ENCODE measurements around the gene LHX4. TPM values are rescaled to one million over a fixed set of nuclear protein-coding genes. Genes with fewer than 3 reads are reported as not detected.

LHX4 gene
- total RNA-seq, 1 experiment from 2014 or later = 4.2 TPM

GRCh38 chr1:180269645-180270529, 39.8 kb downstream of the LHX4 start:
- Histone ChIP-seq H3K9me3 (replicated peaks) (no peaks in the 10 kb centered on the region), H3K4me1 (peaks cover 52% of the 10 kb centered on the region), H3K36me3 (0 out of 2 replicates have a peak, but pooled peaks cover 4% of the 10 kb centered on the region), H3K4me3 (no peak overlapping the region), H3K27ac (peak overlapping the region; percentile 81), H3K27me3 (no peaks in the 10 kb centered on the region)
- DNase-seq = peak; percentile 61 to 72

DNA sequence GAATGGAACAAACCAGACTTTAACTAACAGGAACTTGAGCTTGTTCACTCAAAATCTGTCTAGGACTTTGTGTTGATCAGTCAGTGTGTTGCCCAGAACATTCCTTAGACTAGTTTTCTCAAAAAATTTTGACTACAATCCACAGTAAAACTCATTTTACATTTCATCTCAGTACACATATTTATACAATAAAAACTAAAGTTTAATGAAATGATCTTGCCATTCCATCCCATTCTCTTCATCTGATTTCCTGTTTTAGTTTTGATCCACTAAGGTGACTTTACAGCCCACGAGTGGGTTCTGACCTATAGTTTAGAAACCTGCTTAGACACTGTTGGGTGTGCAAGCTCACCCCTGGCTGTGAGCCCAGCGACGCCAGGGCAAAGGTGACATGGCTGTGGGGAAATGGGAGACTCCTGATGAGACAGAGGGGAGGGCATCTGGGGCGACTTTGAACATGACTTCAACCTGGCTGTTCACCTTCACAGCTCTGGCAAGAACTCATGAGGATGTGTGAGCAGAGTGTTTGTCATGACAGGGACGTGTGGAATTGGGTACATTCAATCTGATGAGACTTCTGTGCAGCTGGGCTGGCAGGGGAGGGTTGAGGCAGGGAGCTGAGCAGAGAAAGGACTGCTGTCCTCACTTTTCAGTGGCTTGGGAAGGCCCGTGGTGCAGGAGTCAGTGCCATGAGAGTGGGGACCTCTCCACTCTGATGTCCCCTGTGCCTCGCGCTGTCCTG, 40.6 kb downstream of the LHX4 start:
- H3K4me1 ChIP-seq = peaks cover 52% of the 10 kb centered on the region
- 0 out of 2 replicates have a peak, but pooled peaks cover 4% of the 10 kb centered on the region for H3K36me3 ChIP-seq
- DNase-seq = no peak
- peak overlapping the region; percentile 81 for H3K27ac ChIP-seq
- H3K9me3 ChIP-seq (replicated peaks) = no peaks in the 10 kb centered on the region
- H3K27me3 ChIP-seq = no peaks in the 10 kb centered on the region
- no peak overlapping the region for H3K4me3 ChIP-seq

- peaks cover 4% of the 10 kb centered on the region; the same call in 1 of the 2 replicates for H3K36me3 ChIP-seq
- no peaks in the 10 kb centered on the region for H3K9me3 ChIP-seq (replicated peaks)
- no peak overlapping the region for H3K4me3 ChIP-seq
- peaks cover 52% of the 10 kb centered on the region for H3K4me1 ChIP-seq
- peak; percentile 95 to 96 for DNase-seq
- peak overlapping the region; percentile 81 for H3K27ac ChIP-seq
- no peaks in the 10 kb centered on the region for H3K27me3 ChIP-seq
These were observed 41.5 kb downstream of the LHX4 start for GRCh38 chr1:180271272-180272255.

- H3K4me3 ChIP-seq = no peak overlapping the region
- H3K27ac ChIP-seq = peak overlapping the region; percentile 81; the same call in 1 of the 2 replicates
- no peaks in the 10 kb centered on the region for H3K9me3 ChIP-seq (replicated peaks)
- H3K36me3 ChIP-seq = peaks cover 8% of the 10 kb centered on the region
- DNase-seq = no peak
- no peaks in the 10 kb centered on the region for H3K27me3 ChIP-seq
- H3K4me1 ChIP-seq = peaks cover 49% of the 10 kb centered on the region
These were observed 42.3 kb downstream of the LHX4 start for GRCh38 chr1:180272395-180272794.

GRCh38 chr1:180273066-180273465, 43.0 kb downstream of the LHX4 start:
- H3K27ac ChIP-seq = no peak overlapping the region
- H3K36me3 ChIP-seq = peaks cover 11% of the 10 kb centered on the region
- no peaks in the 10 kb centered on the region for H3K9me3 ChIP-seq (replicated peaks)
- no peak overlapping the region for H3K4me3 ChIP-seq
- DNase-seq = no peak
- no peaks in the 10 kb centered on the region for H3K27me3 ChIP-seq
- peaks cover 42% of the 10 kb centered on the region for H3K4me1 ChIP-seq

DNA sequence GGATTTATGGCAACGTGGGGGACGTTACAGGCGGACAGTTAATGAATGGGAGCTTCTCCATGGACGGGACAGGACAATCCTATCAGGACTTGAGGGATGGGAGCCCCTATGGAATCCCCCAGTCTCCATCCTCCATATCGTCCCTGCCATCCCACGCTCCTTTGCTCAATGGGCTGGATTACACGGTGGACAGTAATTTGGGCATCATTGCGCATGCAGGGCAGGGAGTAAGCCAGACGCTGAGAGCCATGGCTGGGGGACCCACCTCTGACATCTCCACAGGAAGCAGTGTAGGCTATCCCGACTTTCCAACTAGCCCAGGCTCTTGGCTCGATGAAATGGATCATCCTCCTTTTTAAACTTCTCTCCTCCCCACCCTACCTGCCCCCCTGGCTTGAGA, 44.2 kb downstream of the LHX4 start:
- H3K27me3 ChIP-seq = no peaks in the 10 kb centered on the region
- H3K4me1 ChIP-seq = peaks cover 30% of the 10 kb centered on the region
- no peak for DNase-seq
- peaks cover 13% of the 10 kb centered on the region for H3K36me3 ChIP-seq
- no peak overlapping the region for H3K4me3 ChIP-seq
- no peaks in the 10 kb centered on the region for H3K9me3 ChIP-seq (replicated peaks)
- H3K27ac ChIP-seq = no peak overlapping the region

DNA sequence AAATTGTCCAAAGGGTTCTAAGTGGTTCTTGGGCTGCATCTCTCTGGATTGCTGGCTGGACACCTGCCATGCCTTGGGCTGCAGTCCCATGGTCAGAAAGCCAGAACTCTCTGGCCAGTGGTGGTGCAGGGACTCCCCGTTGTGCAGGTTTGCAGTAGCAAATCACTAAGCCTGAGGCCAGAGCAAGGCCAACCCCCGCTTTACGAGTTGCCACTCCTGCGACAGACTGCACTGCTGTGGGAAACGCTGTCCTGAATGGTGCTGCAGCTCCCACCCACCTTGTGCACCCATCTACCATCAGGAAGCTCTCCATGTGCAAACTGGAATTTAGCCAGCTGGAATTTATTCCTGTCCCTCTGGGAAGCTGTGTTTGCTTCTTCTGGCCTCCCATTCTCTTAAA, 45.7 kb downstream of the LHX4 start:
- no peaks in the 10 kb centered on the region for H3K27me3 ChIP-seq
- no peak overlapping the region for H3K27ac ChIP-seq
- H3K4me3 ChIP-seq = no peak overlapping the region
- no peak for DNase-seq
- H3K36me3 ChIP-seq = peaks cover 16% of the 10 kb centered on the region
- H3K4me1 ChIP-seq = peaks cover 15% of the 10 kb centered on the region
- no peaks in the 10 kb centered on the region for H3K9me3 ChIP-seq (replicated peaks)

DNA sequence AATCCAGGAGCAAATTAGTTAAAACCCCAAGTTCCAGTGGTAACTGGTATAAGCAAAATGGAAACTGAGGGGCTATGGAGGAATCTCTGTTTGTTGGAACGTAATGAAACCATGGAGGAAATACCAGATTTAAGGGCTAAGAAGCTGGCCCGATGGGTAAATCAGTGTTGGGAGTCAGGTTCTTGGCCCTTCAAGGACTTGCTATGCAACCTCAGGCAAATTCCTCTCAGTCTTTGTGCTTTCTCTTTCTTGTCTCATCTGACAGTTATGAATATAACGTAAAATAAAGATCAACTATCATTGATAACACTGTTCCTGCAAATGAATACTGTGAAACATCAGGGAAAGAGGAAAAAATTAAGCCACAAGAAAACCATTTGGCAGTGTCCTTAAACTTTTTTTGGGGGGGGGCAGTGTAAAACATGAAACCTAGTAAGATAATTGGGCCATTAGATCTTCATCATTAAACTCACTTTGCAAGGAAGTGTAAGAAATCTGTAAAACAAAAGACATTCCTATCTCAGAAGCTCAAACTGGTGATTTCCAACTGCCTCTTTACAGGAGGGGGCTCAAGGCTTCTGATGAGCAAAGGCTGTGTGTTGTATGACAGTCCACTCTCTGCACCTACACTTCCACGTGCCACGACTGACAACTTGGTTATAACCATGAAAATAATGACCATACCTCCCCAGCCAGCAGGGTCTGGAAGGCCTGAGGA, 47.6 kb downstream of the LHX4 start:
- Histone ChIP-seq H3K4me1 (peaks cover 7% of the 10 kb centered on the region; the same call in 1 of the 2 replicates), H3K27ac (no peak overlapping the region), H3K9me3 (replicated peaks) (no peaks in the 10 kb centered on the region), H3K4me3 (no peak overlapping the region), H3K36me3 (peaks cover 16% of the 10 kb centered on the region), H3K27me3 (no peaks in the 10 kb centered on the region)
- DNase-seq = no peak

DNA sequence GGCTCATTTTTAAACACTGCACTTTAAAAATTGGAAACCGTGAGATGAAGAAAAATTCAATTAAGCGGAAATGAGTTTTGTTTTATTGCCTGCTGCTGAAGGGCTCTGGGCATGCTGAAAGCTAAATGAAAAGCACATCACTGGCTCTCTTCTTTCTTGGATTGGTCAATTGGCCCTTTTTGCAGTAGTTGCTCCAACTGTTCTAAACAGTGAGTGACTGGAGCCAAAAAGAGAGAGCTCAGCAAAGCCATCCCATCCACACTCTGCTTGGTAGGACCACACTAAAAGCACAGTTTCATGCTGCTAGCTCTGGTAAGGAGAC, 48.1 kb downstream of the LHX4 start:
- no peak for DNase-seq
- Histone ChIP-seq H3K27ac (no peak overlapping the region), H3K36me3 (peaks cover 16% of the 10 kb centered on the region)

GRCh38 chr1:180278596-180279395, 48.7 kb downstream of the LHX4 start:
- H3K27me3 ChIP-seq = no peaks in the 10 kb centered on the region
- no peak overlapping the region for H3K4me3 ChIP-seq
- no peak overlapping the region for H3K27ac ChIP-seq
- DNase-seq = no peak
- peaks cover 11% of the 10 kb centered on the region; the same call in 1 of the 2 replicates for H3K4me1 ChIP-seq
- peaks cover 13% of the 10 kb centered on the region for H3K36me3 ChIP-seq
- H3K9me3 ChIP-seq (replicated peaks) = no peaks in the 10 kb centered on the region

More for the DNA sequence above, 48.1 kb downstream of the LHX4 start:
- H3K9me3 ChIP-seq (replicated peaks) = no peaks in the 10 kb centered on the region
- H3K4me1 ChIP-seq = peaks cover 10% of the 10 kb centered on the region; the same call in 1 of the 2 replicates
- no peak overlapping the region for H3K4me3 ChIP-seq
- no peaks in the 10 kb centered on the region for H3K27me3 ChIP-seq

- Histone ChIP-seq H3K4me1 (peaks cover 11% of the 10 kb centered on the region; the same call in 1 of the 2 replicates), H3K4me3 (no peak overlapping the region), H3K27me3 (no peaks in the 10 kb centered on the region), H3K9me3 (replicated peaks) (no peaks in the 10 kb centered on the region), H3K36me3 (peaks cover 12% of the 10 kb centered on the region), H3K27ac (no peak overlapping the region)
- no peak for DNase-seq
These were observed 49.6 kb downstream of the LHX4 start for GRCh38 chr1:180279651-180280050.

DNA sequence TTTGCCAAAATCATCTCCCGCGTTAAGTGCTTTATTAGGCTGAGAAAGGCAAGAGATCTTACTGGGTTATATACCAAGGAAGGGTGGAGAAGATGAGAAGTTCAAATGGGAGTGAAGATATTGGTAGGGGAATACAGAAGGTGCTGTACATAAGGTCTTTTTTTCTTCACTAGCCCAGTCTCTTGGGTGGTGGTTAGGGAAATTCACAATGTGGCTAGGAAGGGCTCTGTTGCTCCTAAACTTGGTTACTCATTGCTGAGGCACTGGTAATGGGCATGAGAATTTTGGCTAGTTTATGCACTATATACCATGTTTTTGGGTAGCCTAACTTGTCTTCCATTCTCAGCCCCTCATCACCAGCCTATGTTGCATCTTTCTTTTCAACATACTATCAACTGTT, 50.6 kb downstream of the LHX4 start:
- Histone ChIP-seq H3K27ac (no peak overlapping the region), H3K4me1 (peaks cover 11% of the 10 kb centered on the region; the same call in 1 of the 2 replicates), H3K27me3 (no peaks in the 10 kb centered on the region), H3K36me3 (peaks cover 12% of the 10 kb centered on the region), H3K9me3 (replicated peaks) (no peaks in the 10 kb centered on the region), H3K4me3 (no peak overlapping the region)
- no peak for DNase-seq

- Histone ChIP-seq H3K4me3 (no peak overlapping the region), H3K27ac (no peak overlapping the region), H3K4me1 (peaks cover 11% of the 10 kb centered on the region; the same call in 1 of the 2 replicates), H3K9me3 (replicated peaks) (no peaks in the 10 kb centered on the region), H3K36me3 (peaks cover 12% of the 10 kb centered on the region), H3K27me3 (no peaks in the 10 kb centered on the region)
- DNase-seq = no peak
These were observed 51.4 kb downstream of the LHX4 start for GRCh38 chr1:180281490-180281889.
